OCI-LY3 (cell line): ENCODE measurements around the gene NDUFA13.

ENCODE experiments used
- CTCF ChIP-seq: fragments of 200-600, 300-600 bp; sonication (generic); IDR thresholded peaks from 2 replicates; pipeline ENCODE4 v1.5.1; 2014; ENCODE audit warnings: antibody characterized with exemption, low read length, low read depth
- EZH2phosphoT487 ChIP-seq: fragments of 200-600 bp; shearing (Covaris generic); IDR thresholded peaks from 2 replicates; pipeline ENCODE4 v1.6.1; 2018; ENCODE audit warnings: antibody characterized with exemption, mixed run types, low read depth

GRCh38 chr19:19493841-19494546 is 22.0 kb upstream of the NDUFA13 start:
- TF ChIP-seq CTCF (no peak; the same call in 1 of the 2 replicates), EZH2phosphoT487 (no peak)
